Fibroblast of lung (primary cell): ENCODE measurements around the gene ZCCHC7.

Source experiments
- CTCF ChIP-seq, 2 donors: IDR thresholded peaks in 1 of 2; conservative IDR thresholded peaks in 1 of 2; 1 replicate in 1 of 2; 2 replicates in 1 of 2; pipeline ENCODE4 v1.5.1; 2011 to 2012; ENCODE audit warnings: low read length in 2 of 2, control low read depth in 1 of 2, inconsistent platforms in 1 of 2, low read depth in 1 of 2, mild to moderate bottlenecking in 1 of 2
- EZH2 ChIP-seq: IDR thresholded peaks from 2 replicates; pipeline ENCODE4 v1.5.1; 2012; ENCODE audit warnings: low read length, control low read depth, mild to moderate bottlenecking; ENCODE audit errors: missing control alignments

DNA sequence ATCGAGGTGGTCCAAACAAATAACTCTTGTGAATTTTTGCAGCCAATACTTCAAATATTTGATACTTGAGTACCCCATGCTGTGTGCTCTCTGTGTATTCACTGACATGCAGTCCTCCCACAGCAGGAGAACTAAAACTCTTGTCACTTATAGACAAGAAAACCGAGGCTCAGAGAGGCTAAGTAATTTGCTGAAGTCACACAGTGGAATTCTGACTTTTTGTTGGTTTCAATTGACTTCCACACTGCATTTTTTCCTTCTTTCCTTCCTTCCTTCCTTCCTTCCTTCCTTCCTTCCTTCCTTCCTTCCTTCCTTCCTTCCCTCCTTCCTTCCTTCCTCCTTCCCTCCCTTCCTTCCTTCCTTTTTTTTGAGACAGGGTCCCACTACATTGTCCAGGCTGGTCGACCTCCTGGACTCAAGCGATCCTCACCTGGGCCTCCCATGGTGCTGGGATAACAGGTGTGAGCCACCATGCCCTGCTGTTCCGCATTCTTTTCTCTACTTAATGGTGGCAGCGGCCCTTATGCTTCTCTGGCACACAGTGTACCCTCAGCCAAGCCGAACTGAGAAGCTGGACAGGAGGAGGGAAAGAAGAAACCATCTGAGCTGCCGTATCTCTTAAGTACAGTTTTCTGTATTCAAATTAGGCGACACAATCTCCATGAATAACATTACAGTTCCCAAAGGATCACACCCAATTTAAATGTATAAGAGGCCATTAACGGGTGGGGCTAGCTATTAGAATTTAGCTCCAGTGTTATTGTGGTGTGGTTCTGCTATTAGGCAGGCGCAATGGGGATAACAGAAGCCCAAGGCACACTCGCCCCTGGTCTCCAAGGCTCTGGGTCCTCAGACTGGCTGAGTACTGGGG is 263.7 kb downstream of the ZCCHC7 start:
- TF ChIP-seq CTCF (conservative IDR thresholded peaks at IDR 0.05 in 1 of 2, IDR thresholded peaks at IDR 0.05 in 1 of 2; ENCODE audit: low read depth in 1 of 2, low read length in 2 of 2) (no peak), EZH2 (no peak)
